HG03558 (cell line): ENCODE results near the gene MRPL42.

Experiments
- ATAC-seq: cut with Tn5 transposase; IDR thresholded peaks from one replicate; pipeline ENCODE4 v1.9.1; 2021; ENCODE audit warnings: moderate number of reproducible peaks; ENCODE audit not compliant: unreplicated experiment; ENCODE audit errors: extremely low read depth

Gene MRPL42

DNA sequence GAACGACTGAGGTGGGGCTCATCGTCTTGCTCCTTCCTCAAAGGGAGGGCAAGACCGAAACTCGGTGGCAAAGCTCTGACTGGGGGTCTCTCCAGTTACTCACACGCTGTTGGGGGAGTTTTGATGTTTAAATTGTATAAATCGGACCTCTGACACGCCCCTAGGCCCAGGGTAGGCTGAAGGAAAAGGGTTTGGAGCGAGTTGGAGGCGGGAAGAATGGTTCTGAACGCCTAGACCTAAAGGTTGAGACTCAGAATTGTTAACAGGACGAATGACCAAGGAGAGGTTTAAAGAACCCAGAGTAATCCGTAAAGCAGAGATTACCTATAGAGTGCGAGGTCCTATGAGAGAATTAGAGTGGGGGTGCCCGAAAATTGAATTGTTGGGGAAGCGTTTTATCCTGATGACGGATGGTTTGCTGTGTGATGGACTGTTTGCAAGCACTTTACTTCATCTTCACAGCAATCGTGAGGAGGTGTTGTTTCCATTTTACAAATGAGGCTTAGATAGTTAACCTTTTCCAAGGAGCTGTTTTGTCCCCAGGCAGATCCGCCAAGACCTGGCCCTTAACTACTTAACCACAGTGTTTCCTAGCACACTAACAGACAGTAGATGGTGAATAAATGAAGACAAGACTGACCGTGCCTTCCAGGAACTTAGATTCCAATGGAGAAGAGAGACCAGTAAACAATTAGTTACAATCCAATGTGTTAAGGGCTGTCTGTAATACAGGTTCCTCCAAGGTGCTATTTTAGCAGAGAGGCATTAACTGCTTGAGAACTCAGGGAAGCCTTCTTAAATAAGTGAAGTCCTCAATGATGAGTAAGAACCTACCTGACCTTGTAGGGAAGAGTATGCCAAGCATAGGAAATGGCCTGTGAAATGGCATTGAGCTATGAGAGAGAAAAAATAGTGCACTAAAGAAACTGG is 24.6 kb upstream of the MRPL42 start:
- ATAC-seq = no peak

GRCh38 chr12:93443576-93443975 is 23.7 kb upstream of the MRPL42 start:
- no peak for ATAC-seq

DNA sequence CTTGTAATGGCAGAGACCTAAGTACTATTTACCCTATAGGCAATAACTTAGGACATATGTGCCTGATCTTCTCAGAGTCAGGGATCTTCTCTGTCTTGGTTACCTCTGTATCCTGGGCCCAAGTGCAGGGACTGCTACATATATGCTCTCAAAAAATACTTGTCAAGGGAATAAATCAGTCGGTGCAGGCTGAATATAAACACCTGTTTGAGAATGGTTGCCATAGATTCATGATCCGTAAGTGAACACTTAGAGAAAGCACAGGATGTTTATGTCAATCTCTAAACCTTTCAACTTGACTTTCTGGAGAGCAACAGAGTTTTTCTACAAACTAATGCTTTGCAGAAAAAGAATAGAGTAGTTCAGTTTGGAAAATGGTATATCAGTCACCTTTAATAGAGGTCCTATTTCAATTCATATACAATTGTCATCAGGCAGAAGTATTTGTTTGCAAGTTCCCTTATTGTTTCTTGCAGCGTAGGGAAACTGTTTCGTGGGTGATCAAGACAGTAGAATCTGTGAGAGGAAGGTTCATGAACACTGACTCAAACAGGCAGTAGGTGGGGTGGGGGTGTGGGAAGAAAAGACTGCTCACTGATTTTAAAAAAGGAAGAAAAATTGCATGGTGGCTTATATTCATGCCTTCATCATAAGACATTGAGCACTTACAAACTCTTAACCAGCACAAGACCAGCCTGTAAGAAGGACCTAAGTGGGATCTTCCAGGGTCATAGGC is 19.6 kb upstream of the MRPL42 start:
- ATAC-seq = no peak

- ATAC-seq = no peak
Observed at GRCh38 chr12:93448796-93449195, 18.5 kb upstream of the MRPL42 start.

DNA sequence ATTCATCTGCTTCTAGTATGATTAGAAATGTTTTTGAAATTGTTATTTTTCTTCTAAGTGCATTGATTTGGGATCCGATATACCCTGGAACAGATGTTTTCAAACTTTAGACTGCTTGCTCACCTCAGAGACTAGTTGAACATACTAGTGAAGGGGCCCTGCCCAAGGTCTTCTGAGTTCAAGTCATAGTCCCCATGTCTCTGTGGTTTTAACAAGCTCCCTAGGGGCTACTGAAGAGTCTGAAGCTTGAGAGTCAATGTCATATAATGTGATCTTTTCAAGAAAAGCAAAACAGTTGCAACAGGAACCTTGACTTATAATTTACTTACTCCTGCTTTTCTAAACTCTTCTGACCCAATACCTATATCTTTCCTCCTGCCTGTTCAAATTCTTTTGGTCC is 18.0 kb upstream of the MRPL42 start:
- peak; percentile 81 for ATAC-seq

- no peak for ATAC-seq
Observed at GRCh38 chr12:93451423-93452158, 15.7 kb upstream of the MRPL42 start.

DNA sequence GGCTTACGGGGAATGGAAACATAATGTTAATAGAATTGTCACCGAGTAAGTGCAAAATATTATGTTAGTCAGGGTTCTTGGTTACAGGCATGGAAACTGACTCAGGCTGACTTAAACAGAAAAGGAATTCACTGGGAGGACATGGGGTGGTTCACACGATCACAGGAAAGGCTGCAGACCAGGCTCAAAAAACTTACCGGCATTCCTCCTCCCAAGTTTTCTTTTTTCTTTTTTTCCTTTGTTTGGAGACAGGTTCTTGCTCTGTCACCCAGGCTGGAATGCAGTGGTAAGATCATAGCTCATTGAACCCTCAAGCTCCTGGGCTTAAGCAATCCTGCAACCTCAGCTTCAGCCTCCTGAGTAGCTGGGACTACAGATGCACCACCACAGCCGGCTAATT is 13.7 kb upstream of the MRPL42 start:
- ATAC-seq = no peak

GRCh38 chr12:93456077-93456476 is 11.2 kb upstream of the MRPL42 start:
- ATAC-seq = no peak

DNA sequence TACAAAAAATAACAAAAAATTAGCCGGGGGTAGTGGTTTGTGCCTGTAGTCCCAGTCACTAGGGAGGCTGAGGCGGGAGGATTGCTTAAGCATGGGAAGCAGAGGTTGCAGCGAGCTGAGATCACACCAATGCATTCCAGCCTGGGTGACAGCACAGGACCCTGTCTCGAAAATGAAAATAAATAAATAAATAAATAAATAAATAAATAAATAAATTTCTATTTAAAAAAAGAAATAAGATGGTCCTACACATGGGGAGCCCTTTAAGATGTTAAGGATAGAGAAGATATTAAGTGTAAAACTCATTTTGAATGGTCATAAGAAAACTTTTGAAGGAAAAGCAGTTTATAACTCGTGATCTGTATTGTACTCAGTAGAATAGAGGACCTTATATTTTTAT is 8.2 kb upstream of the MRPL42 start:
- no peak for ATAC-seq

- no peak for ATAC-seq
Observed at GRCh38 chr12:93460003-93460402, 7.3 kb upstream of the MRPL42 start.

- ATAC-seq = no peak
Observed at GRCh38 chr12:93460902-93461301, 6.4 kb upstream of the MRPL42 start.

GRCh38 chr12:93461503-93461902 is 5.8 kb upstream of the MRPL42 start:
- no peak for ATAC-seq

- ATAC-seq = no peak
Observed at GRCh38 chr12:93465841-93466240, 1.5 kb upstream of the MRPL42 start.

DNA sequence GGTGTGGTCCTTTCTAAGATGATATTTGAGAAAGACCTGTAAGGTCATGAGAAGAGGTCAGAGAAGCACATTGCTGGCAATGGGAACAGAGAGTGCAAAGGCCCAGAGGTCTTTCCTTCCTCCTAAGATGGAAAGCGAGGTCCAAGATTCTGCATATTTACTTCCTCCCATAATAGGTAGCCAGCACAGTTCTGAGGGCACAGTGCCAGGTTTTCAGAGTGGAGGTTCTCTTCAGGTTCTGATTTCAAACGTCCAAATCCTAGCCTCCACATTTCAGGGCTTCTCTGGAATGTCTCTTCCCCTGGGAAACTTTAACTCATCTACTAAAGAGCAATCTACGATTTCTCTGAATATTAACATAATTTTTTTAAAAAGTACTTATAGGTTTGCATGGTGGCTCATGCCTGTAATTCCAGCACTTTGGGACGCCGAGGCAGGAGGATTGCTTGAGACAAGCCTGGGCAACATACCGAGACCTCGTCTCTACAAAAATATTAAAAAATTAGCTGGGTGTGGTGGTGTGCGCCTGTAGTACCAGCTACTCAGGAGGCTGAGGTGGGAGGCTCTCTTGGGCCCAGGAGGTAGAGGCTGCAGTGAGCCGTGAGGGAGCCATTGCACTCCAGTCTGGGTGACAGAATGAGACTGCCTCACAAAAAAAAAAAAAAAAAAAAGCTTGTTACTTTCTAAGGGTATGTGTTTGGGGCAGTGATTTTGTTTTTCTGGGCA is 526 bp upstream of the MRPL42 start:
- ATAC-seq = no peak

DNA sequence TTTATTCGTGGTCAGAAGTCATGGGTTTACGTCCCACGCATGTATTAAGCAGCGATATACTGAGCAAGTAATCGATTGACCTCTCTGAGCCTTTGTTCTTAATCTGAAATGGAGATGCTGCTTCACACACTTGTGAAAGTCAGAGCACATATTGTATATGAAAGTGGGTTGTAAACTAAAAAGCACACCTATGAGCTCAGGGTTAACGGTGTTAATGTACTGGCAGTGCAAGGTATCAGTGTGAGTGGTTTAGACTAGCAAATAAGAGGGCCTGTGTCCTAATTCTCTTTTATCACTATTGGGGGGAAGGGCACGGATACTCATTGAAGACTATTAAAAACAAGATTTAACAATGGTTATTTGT is 676 bp downstream of the MRPL42 start:
- ATAC-seq = peak; percentile 6

- no peak for ATAC-seq
Observed at GRCh38 chr12:93469386-93469785, 2.1 kb downstream of the MRPL42 start.

GRCh38 chr12:93476555-93476954 is 9.2 kb downstream of the MRPL42 start:
- ATAC-seq = no peak

DNA sequence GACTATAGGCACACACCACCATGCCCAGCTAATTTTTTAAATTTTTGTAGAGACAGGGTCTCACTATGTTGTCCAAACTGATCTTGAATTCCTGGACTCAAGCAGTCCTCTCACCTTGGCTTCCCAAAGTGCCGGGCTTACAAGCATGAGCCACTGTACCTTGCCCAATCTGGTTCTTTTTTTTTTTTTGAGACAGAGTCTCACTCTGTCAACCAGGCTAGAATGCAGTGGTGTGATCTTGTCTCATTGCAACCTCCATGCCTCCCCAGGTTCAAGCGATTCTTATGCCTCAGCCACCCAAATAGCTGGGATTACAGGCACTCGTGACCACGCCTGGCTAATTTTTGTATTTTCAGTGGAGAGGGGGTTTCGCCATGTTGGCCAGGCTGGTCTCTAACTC is 15.4 kb downstream of the MRPL42 start:
- no peak for ATAC-seq

DNA sequence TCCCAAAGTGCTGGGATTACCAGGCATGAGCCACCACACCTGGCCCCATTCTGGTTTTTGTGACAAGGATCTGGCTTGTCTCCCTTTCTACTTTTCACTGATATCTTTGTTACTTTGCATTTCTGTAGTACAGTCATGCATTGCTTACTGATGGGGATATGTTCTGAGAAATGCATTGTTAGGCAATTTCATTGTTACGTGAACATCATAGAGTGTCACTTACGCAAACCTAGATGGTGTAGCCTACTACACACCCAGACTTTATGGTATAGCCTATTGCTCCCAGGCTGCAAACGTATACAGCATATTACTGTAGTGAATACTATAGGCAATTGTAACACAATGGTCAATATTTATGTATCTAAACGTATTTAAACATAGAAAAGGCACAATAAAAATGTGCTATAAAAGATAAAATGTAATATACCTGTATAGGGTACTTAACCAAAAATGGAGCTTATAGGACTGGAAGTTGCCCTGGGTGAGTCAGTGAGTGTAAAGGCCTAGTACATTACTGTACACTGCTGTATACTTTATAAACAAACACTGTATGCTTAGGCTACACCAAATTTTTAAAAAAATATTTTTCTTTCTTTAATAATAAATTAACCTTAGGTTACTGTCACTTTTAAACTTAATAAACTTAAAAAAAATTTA is 16.0 kb downstream of the MRPL42 start:
- no peak for ATAC-seq
